GM19351 (cell line): Measurements from ENCODE around the gene RNF38.
"Not testable (repeated sequence)": the region's sequence is repeated elsewhere in the genome, so short reads cannot be mapped to it uniquely, and the experiment has no call there.

Experiments
- ATAC-seq: cut with Tn5 transposase; IDR thresholded peaks from one replicate; pipeline ENCODE4 v1.9.1; 2021; ENCODE audit warnings: mild to moderate bottlenecking, moderate library complexity; ENCODE audit not compliant: unreplicated experiment

Gene RNF38

GRCh38 chr9:36337002-36337401 is 63.1 kb downstream of the RNF38 start:
- ATAC-seq: no peak

DNA sequence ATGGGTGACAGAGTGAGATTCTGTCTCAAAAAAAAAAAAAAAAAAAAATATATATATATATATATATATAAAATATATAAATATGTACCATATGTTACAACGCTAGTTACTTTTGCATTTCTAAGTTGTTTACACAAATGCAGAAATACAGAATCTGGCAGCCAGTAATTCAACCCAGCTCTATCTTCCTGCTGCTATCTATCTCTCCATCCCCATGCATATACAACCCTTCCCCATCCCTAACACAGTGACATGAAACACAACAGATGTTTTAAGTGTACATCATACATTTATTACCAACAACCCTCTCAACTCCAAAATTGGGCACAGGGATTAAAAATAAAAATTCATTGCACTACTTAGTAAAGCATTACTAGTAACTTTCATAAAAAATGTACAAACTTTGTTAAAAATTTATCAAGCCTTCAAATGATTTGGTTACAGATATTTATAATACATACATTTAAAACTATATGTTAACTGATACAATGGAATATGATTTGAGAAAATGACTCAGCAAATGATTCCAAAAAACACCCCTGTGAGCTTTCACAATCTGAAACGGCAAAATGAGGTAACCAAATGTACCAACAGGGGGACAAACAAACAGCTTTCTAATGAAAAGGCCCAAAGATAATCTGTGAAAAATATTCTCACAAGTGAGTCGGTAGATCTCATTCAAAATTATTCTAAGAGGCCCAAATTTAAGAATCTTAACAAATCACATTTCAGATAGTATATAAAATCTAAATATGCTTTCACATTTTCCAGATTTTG is 63.8 kb downstream of the RNF38 start:
- no peak for ATAC-seq

DNA sequence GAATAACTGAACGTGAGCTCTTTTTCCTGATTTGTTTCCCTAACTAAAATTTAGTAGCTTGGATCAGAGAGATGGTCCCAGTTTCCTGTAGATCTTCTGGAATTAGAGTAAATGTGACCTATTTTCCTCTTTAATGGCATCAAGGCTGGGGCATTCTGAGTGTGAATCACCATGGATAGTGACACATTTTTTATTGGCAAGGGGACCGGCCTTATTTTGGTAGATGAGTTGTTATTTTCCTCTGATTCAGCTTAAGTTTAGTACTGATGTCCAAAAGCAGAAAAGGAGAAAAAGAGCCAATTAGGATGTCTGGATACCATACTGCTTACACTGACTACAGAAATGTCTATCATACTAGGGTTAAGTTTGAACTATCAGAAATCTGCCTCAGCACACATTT is 68.1 kb downstream of the RNF38 start:
- ATAC-seq: no peak

DNA sequence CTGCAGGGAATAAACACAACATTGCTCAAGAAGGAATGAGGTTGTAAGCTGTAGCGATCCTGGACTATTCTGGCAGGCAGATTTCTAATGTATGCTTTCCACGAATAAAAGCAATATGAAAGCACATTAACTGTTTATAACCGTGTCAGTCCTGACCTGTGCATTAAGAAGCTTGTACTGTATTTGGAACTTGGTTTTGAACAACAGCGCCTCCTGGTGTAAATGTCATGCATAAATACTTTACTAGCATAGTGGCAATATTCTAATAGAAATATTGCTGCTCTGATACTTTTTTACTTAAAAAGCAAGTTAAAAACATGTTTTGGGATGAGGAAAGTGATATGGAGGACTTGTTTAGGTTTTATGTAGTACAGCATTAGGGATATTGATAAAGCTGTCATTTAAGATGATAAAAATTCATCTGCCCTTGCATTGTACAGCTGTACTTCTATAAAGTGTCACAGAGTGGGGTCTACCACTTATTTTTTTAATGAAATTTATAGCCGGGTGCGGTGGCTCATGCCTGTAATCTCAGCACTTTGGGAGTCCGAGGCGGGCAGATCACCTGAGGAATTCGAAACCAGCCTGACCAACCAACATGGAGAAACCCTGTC is 71.2 kb downstream of the RNF38 start:
- no peak for ATAC-seq

DNA sequence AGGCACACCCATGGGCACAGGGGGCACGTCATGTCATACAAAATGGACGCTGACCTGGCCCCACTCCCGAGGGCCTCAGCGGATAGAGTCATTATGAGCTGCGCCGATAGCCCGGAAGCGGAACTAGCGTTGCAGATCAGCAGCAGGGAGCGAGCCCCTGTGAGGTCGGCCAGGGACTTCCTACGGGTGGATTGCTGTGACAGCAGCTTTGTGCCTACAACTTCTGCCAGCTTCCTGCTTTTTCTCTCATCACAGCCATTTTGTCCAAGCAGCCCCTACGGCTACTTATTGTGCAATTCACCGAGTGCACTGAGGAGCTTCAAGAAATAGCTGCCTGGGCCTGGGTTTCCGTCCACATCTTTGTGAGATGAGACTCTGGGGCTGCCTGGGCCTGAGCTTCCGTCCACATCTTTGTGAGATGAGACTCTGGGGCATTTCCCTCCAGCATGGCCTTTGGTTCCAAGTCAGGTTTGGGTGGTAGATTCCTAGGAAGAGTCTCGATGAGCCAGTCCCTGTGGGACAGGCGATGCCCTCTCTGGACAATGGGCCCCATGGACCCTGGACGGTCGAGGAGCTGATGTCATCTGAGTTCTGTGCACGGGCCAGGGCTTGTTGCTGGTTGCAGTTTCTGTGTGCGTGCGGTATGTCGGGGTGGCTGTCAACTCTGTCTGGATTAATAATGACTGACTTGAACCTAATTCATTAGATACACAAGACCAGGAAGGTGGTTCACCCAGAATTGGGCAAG is 74.8 kb downstream of the RNF38 start:
- ATAC-seq: no peak

- ATAC-seq: no peak
Measured at GRCh38 chr9:36323926-36324325, 76.1 kb downstream of the RNF38 start.

DNA sequence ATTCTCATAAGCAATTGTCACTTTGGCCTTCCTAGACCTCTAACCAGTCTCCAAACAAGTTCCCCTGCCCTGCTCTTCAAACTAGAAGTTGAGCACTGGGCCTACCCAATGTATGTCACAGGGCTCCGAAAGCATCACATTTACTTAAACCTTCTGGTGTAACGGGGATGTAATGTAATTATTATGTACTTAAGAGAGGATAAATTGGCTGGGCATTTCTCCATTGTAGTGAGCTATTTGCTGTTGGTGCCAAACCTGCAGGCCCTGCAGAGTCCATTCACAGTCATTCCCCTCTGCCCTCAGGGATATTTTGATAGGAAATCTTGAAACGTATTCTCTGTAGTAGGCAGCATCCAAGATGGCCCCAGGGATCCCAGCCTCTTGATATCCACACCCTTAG is 77.6 kb downstream of the RNF38 start:
- no peak for ATAC-seq

GRCh38 chr9:36321903-36322302 is 78.2 kb downstream of the RNF38 start:
- not testable (repeated sequence) for ATAC-seq

- no peak for ATAC-seq
Measured at GRCh38 chr9:36320466-36320865, 79.6 kb downstream of the RNF38 start.

DNA sequence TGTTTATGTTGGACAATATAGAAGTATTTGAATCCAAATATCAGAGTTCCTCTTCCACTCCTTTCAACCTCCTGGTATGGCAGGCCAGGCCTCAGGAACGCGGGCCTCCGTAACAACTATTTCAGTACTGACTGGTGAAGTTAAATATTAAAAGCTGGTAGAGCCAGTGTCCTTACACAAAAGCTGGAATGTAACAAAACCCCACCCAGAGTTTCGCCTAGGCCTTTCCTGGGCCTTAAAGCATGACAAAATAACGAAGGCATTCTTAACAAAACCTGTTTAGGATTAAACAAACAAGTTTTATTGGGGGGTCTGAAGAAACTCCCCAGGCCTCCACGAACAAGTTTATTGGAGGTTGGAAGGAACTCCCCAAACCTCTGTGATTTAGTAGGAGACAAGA is 80.3 kb downstream of the RNF38 start:
- no peak for ATAC-seq

- no peak for ATAC-seq
Measured at GRCh38 chr9:36319183-36319582, 80.9 kb downstream of the RNF38 start.

GRCh38 chr9:36318212-36318802 is 81.8 kb downstream of the RNF38 start:
- no peak for ATAC-seq

- ATAC-seq: no peak
Measured at GRCh38 chr9:36317766-36318165, 82.3 kb downstream of the RNF38 start.

GRCh38 chr9:36316611-36317317 is 83.3 kb downstream of the RNF38 start:
- no peak for ATAC-seq

- ATAC-seq: no peak
Measured at GRCh38 chr9:36316049-36316448, 84.0 kb downstream of the RNF38 start.

DNA sequence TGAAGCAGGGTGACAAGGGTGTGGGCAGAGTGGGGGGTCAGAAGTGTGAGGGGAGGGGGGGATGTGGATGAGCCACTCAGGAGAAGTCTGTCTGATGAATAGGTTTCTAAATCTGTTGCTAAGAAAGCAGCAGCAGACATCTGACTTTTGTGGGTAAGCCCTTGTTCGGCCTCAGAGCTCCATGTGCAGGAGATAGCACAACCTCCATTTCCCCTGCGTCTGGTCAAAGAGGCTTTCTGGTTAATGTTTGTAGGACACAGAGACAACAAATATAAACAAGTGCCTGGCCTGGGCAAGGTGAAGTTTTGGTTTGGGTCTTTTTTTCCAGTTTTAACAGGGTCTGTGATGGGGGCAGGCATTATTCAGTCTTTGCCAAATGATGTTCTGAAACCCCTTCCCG is 84.8 kb downstream of the RNF38 start:
- ATAC-seq: no peak

GRCh38 chr9:36314740-36315139 is 85.3 kb downstream of the RNF38 start:
- ATAC-seq: no peak

GRCh38 chr9:36306471-36307306 is 93.4 kb downstream of the RNF38 start:
- ATAC-seq: no peak

GRCh38 chr9:36304366-36304765 is 95.7 kb downstream of the RNF38 start:
- ATAC-seq: not testable (repeated sequence)

DNA sequence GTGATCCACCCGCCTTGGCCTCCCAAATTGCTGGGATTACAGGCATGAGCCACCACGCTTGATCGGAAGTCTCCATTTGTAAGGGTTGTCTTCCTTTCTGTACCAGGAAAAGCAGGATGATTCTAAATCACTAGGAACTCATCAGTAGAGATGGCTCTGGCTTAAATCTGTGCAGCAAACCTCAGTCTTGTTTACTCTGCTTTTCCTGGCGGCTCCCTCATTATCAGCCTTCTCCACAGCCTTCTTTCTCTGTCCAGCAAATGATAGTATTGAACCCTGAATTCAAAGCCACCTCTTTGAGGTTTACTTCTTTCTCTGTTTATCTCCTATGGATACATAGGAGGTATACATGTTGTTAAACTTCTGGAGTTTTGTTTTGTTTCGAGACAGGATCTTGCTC is 98.8 kb downstream of the RNF38 start:
- ATAC-seq: no peak
